HuH-7.5 (cell line): Measurements from ENCODE around the gene KCNQ5.

ENCODE experiments used
- DNase-seq: peaks from one replicate; pipeline ENCODE4 v3.0.0; 2011; ENCODE audit warnings: low spot score

The KCNQ5 gene

DNA sequence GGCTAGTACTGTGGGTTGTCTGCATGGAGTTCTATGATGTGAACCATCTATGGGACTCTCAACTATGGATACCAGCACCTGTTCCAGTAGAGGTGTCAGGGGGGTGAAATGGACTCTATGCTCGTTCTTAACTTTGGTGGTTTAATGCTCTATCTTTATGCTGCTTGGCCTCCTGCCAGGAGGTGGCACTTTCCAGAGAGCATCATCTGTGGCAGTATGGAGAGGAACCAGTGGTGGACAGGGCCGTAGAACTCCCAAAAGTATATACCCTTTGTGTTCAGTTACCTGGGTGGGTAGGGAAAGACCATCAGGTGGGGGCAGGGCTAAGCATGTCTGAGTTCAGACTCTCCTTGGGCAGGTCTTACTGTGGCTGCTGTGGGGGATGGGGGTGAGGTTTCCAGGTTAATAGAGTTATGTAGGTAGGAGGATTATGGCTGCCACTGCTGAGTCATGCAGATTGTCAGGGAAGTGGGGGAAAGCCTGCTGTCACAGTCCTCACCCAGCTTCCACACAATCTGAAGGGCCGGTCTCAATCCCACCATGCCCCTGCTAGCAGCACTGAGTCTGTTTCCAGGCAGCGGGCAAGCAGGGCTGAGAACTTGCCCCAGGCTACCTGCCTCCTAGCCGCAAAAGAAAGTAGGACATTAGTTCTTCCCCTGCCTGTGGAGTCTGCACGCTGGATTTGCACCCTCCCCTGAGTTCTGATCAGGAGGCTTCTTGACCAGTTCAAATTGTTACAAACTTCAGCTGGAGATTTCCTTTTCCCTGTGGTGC is 284.0 kb downstream of the KCNQ5 start:
- no peak for DNase-seq

- DNase-seq, result no peak
Observed at GRCh38 chr6:72911463-72912155, 289.7 kb downstream of the KCNQ5 start.

DNA sequence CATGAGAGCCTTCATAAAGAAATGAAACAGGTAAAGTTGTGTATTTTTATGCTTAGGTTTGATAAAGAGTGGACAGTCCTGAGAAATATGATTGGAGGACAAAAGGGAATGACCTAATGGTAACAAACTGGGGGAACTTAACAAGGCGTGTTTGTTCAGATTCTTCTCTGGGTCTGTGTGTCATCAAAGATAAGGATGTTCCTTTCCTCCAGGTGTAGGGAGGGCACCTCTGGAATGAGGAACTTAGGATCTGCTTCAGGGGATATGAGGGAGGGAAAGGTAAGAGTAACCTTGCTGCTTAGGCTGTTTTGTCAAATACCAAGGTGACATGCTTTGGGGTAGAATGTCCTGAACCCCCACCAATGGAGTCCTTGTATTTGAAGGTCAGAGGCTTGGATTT is 291.9 kb downstream of the KCNQ5 start:
- no peak for DNase-seq

DNA sequence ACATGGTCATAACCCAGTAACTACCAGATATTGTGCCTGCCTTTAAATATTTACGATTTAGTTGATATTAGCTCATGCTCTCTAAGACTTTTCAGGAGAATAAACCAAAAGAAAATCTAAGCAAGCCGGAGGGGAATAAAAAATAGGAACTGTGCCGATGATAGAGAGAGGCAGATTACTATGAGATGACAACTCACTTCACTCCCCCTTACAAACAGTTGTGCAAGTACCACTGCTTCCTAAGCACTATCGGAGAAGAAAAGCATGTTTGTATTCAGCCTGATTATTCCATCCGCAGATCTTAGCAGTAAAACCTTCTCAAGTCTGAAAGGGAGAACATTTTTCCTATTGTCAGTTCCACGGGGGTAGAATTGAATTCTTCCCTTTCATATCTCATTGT is 294.4 kb downstream of the KCNQ5 start:
- no peak for DNase-seq

DNA sequence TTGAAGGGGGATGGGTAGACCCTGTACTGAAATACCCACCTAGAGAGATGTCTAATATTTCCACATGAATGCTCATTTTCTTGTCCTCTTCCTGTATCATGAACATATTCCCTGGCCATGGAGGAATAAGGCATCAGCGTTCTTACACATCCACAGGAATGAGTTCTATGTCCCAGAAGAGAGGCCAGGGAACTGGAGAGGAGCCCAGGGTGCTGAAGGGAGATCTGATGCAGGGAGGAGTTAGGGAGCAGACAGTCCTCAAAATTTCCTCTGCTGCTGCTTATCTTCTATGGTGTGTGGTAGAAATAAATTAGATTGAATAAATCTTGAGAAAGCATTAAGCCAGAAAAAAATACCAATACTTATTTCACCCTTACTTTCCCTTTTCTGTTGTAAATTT is 295.0 kb downstream of the KCNQ5 start:
- no peak for DNase-seq

- DNase-seq, result no peak
Observed at GRCh38 chr6:72922401-72922800, 300.5 kb downstream of the KCNQ5 start.

DNA sequence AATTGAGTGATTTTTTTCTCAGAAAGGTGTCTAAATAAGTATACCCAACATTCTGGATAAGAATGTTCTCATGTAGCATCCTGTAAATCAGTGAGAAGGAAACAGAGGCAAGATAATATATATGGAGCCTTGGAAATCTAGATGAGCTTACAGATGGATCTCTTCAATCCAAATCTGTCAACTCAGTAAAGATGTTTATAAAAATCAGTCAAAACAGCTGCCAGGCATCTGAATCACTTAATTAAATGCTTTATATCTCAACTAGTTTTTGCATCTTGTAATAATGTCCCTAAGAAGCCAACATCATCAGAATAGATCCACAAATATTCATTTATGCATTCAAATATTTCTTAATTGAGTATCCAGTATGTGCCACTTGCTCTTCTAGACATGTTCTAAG is 303.3 kb downstream of the KCNQ5 start:
- DNase-seq, result no peak

- no peak for DNase-seq
Observed at GRCh38 chr6:72930556-72931132, 308.8 kb downstream of the KCNQ5 start.

- no peak for DNase-seq
Observed at GRCh38 chr6:72931325-72931887, 309.5 kb downstream of the KCNQ5 start.

DNA sequence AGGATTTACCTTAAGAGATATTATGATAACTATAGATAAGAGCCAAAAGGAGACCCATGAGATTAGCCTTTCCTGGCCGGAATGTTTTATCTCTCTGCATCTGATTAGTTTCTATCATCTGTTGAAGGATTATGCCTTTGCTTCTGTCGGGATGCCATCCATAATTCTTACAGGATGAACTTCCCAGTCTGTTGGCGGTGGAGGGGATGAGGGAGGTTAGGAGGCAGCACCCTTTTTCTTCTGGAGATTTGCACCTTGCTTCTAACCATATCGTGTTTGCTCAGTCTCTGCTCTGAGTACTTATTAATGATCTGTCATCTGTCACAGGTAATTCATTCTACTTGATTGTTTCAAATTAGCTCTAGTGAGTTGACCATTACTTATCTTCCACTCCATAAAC is 311.4 kb downstream of the KCNQ5 start:
- no peak for DNase-seq

GRCh38 chr6:72936766-72937559 is 315.1 kb downstream of the KCNQ5 start:
- DNase-seq, result no peak

DNA sequence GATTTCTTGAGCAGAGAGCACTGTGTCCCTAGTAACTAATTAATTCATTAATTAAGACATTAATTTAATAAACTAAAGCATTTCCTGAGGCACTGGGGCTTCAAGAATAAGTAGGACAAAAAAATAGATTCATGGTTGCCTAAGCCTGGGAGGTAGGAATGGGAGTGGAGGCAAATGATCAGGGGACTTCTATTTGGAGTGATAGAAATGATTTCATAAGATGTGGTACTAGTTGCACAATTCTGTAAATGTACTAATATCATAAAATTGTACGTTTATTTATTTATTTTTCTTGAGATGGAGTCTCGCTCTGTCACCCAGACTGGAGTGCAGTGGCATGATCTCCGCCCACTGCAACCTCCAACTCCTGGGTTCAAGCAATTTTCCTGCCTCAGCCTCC is 316.2 kb downstream of the KCNQ5 start:
- DNase-seq, result no peak

GRCh38 chr6:72939004-72939403 is 317.1 kb downstream of the KCNQ5 start:
- no peak for DNase-seq

GRCh38 chr6:72940265-72940664 is 318.4 kb downstream of the KCNQ5 start:
- DNase-seq, result no peak

DNA sequence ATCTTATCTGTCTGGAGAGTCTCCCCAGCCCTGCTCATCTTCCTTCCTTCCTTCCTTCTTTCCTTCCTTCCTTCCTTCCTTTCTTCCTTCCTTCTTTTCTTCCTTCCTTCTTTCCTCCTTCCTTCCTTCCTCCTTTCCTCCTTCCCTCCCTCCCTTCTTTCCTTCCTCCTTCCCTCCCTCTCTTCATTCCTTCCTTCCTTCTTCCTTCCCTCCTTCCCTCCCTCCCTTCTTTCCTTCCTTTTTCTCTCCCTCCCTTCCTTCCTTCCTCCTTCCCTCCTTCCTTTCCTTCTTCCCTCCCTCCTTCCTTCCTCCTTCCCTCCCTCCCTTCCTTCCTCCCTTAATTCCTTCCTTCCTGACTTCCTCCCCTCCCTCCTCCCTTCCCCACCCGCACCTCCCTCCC is 319.4 kb downstream of the KCNQ5 start:
- DNase-seq, result no peak

- no peak for DNase-seq
Observed at GRCh38 chr6:72941751-72942150, 319.9 kb downstream of the KCNQ5 start.

GRCh38 chr6:72943699-72944098 is 321.8 kb downstream of the KCNQ5 start:
- DNase-seq, result no peak

- DNase-seq, result no peak
Observed at GRCh38 chr6:72944660-72945059, 322.8 kb downstream of the KCNQ5 start.

DNA sequence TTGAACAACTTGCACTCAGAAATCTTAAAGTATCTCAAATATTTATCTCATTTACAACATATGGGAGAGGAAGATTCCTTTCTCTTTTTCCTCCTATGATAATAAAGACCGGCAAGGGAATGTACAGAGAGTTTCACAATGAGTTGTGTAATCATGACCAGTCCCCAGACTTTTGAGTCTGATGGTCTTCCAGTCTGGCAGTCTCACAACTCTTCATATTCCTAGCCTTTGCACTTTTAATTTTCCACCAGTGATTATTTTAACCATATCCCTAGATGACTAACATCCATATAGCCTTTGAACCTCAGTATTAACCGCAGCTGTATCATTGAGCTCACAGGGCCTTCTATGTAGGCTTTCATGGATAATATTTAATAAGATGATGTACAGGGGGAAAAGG is 324.9 kb downstream of the KCNQ5 start:
- no peak for DNase-seq

DNA sequence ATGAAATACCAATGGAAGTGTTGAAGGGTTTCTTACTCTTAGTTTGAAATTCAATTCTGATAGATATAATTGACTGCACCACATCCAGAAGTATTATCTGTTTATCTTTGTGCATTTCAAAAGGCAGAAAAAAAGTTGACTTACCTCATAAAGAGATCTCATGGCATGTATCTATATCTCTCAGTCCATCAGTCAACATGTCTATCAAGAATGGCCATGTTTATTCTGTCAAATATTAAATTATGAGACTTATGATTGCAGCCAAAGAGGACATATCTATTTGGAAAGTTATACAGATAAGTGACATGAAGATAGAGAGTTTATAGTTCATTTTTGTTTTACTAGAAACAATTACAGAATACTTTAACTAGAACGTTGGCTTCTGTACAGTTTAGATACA is 325.7 kb downstream of the KCNQ5 start:
- DNase-seq, result no peak

DNA sequence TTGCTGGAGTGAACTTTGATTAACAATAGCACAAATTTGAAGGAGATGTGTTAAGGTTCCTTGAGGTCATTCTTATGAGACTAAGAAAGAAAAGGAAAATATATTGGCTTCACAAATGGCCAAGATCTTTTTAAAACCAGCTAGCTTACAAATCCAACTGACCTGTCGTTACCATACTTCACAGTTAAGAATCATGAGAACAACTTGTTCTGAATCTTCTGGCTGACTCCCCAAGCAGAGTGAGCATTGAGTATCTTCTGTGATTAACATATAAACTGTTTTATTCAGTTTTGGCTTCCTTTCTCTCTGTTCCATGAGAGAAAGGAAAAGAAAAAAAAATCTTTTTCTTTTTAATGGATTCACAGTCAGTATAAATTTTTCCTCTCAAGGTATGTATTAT is 326.3 kb downstream of the KCNQ5 start:
- no peak for DNase-seq

DNA sequence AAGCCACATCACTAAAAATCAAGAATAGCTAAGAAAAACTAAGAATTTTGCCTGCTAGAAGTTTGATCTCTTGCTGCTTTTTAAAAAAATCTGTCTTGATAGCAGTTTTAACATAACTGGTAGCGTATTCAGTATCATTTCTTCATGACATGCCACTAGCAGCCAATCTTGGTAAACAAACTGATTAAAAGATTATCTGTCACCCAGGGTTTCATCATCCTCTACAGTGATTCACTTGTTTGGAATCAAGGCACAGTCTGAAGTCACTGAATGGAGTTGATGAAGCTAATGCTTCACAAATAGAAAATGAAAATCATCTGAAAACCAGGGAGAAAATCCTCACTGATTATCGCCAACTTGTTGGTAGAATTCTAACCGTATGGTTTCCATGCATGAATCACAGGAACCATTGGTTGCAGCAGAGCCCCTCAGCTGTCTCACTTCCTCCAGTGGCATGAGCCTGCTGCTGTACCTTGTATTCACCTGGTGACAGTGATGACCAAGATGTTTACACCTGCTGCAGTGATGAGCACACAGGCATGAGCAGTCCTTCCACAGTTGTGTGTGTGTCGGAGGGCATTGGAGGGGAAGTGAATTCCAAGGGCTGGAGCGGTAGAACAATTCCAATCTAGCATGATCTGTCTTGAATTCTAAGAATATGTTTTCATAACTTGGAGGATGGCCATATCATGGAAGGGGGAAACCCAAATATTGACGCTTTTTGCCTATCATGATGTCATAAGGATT is 328.4 kb downstream of the KCNQ5 start:
- DNase-seq, result no peak
